SK-N-MC (cell line): ENCODE results near the gene GABRA5.

Experiments
- FOXP2 ChIP-seq: optimal IDR thresholded peaks from 2 replicates; pipeline ENCODE3; 2011; ENCODE audit warnings: mild to moderate bottlenecking, moderate library complexity; ENCODE audit not compliant: insufficient read depth; ENCODE audit errors: extremely low read length, control extremely low read depth
- POLR2AphosphoS5 ChIP-seq: IDR thresholded peaks from 2 replicates; pipeline ENCODE4 v1.6.1; 2012; ENCODE audit warnings: mild to moderate bottlenecking, low read depth, low read length, borderline replicate concordance

DNA sequence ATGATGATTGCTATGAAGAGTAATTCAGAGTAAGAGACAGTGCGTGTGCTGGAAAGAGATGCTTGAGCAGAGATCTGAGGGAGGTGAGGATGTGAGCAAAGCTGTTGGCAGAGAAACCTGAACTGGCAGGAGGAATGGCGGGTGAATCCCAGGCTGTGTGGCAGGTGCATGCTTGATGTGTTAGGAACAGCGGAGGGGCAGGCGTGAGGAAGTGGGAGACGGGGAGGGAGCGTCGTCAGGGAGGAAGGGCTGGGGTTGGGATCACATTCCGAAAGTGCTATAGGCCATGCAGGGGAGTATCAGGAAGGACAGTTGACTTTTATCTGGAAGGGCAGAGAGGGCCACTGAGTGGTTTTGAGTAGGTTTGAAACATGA lies 8.6 kb downstream of the GABRA5 start:
- TF ChIP-seq POLR2AphosphoS5 (no peak), FOXP2 (no peak)
